Pulmonary artery endothelial cell (primary cell): Measurements from ENCODE around the gene LRRK1. TPM values are rescaled to one million over a fixed set of nuclear protein-coding genes. Genes with fewer than 3 reads are reported as not detected.
"Not testable (repeated sequence)": the region's sequence is repeated elsewhere in the genome, so short reads cannot be mapped to it uniquely, and the experiment has no call there.

ENCODE experiments used
- DNase-seq: peaks from one replicate; pipeline ENCODE4 v3.0.0-alpha.2; 2011; ENCODE audit warnings: low read depth, low spot score
- total RNA-seq: library from RNA; depleted of rRNA; stranded (reverse); fragments of >200 nt; gene quantifications from 2 replicates; pipeline ENCODE4 v1.2.3, GENCODE V29; 2014

LRRK1 gene
- total RNA-seq, 1 donor from 2014 or later: 6.3 TPM

DNA sequence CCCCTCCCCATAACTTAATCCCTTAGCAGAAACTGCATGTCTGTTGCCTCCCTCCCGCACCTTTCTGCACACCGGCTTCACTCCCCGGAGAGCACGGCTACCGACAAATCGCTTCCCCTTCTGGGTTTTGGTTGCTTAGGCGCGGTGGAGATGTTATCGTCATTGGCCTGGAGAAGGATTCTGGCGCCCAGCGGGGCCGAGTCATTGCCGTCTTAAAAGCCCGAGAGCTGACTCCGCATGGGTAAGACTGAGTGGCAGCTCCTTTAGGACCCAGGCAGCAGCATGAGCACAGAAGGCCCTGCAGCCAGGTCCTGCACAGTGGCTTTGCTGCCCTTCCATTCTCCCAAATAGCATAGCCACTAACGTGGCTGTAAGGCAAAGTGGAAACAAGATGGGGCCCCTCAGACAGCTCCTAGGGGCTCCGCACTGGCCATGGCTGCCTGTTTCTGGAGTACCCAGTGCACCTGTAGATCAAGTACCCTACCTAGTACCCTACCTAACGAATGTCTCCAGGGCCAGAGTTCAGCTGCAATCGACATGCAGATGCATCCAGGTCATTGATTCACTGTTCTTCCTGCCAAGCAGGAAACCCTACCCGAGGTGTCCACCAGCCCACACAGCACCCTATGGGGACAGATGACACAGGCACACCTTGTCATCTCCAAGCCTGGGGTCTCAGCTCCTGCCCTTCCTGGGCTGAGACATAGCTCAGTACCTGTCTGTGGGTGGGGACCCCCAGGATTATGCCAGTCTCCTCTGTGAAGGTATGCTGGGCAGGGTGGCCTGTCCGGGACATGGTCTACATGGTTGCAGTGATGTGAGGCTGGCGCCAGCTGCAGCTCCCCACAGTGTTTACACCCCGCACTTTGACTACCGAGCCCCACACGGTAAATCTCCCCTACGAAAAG lies 147.6 kb downstream of the LRRK1 start:
- no peak for DNase-seq

DNA sequence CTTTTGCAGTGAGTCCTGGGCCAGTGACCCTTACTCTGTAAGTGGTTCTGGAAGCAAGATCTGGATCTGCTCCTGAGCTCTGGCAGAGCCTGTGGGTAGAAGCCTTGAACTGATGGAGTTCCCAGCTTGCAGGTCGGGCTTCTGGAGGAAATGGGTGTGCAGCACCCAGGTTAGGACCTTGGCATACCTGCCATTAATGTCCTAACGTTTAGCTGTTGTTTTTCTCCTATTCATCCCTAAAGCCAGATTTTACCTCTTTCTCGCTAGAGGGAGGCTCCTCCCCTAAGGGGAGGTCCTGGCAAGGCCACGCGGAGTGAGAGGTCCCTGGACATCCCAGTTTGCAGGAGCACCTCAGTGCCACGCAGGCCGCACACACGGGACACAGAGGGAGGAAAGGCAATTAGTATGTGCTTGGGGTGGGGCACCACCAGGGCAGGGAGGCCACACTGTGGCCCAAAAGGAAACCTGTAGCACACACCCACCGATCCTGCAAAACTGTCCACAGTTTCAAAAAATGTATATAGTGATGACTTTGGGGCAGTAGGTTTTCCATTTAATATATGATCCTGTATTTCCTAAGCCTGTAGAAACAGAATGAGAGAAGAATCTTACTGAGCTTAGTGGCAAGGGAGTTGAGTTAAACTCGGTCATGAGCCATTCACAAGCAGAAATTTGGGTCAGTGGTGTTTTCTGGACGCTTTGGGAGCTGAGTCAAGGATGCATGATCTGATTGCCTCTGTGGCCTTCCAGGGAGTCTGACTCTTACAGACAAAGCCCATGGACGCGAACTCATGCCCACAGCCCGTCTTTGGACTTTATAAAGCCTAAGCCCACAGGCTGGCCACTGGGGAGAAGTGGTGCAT lies 148.7 kb downstream of the LRRK1 start:
- DNase-seq: no peak

DNA sequence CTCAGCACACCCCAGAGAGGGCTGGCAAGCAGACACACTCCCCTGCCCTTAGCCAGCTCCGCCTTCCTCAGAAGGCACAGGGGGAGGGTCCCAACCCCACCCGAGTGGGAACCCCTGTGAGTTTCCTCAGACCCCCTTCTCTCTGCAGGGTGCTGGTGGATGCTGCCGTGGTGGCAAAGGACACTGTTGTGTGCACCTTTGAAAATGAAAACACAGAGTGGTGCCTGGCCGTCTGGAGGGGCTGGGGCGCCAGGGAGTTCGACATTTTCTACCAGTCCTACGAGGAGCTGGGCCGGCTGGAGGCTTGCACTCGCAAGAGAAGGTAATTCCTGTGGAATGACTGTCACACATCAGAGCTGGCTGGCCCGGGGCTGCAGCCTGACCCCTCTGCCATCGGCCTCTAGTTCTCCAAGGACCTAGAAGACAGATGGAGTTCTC lies 149.4 kb downstream of the LRRK1 start:
- DNase-seq: no peak

DNA sequence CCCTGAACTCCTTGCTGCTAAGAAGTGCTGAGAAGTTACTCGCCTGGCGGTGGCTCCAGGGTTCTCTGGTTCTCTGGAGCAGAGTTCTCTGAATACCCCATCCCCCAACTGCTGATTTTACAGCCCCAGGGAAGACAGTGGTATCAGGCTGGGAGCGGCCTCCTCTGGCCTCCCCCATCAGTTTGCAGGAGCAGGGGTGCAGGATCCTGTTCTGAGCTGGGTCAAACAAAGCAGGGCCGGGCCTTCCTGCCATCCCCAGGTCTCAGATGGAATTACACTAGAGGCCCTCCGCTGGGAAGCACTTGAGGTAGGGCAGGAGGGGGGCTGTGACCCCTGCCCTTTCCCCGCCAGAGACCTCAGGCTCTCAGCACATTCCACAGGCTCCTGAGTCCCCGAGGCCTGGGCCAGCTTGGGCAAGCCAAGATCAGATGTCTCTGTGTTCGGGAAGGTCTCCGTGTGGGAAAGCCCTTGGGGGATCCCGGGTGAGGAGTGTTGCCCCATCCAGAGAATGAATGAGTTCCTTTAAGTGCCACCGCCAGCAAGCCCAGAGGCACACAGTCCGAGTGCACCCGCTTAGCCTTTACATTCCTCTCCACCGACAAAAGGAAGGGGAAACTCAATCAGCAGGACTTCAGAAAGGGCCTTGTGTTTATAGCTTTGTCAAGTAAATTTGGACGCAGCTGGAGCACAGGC lies 149.9 kb downstream of the LRRK1 start:
- no peak for DNase-seq

DNA sequence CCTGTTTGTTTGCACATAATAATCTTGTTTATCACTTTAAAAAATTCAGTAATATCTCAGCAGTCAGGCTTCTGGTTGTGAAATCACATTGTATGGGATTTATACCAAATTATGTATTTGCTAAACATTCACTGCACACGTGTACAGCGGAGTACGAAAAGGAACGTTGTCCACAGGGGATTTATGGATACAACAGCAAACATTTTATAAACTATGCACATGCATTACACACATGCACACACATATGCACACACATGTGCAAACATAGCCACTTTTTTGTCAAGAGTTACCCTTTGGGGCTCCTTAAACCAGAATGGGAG lies 150.5 kb downstream of the LRRK1 start:
- no peak for DNase-seq

DNA sequence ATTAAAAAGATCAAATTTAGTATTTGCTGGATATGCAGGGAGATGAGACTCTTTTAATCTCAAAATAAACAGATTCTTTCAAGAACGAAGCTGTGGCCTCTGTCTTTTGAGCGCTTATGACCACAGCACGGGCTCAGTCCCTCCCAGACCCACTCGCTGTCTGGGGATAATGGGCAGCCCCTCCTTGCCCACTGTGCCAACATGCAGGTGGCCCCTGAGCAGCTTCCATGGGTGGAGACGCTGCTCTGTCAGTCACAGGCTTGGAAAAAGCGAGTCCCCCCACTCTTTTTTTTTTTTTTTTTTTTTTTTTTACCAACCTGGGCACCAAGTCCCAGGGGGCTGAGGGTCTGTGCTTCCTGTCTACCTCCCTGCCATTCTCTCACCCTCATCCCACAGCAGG lies 150.9 kb downstream of the LRRK1 start:
- DNase-seq: no peak

DNA sequence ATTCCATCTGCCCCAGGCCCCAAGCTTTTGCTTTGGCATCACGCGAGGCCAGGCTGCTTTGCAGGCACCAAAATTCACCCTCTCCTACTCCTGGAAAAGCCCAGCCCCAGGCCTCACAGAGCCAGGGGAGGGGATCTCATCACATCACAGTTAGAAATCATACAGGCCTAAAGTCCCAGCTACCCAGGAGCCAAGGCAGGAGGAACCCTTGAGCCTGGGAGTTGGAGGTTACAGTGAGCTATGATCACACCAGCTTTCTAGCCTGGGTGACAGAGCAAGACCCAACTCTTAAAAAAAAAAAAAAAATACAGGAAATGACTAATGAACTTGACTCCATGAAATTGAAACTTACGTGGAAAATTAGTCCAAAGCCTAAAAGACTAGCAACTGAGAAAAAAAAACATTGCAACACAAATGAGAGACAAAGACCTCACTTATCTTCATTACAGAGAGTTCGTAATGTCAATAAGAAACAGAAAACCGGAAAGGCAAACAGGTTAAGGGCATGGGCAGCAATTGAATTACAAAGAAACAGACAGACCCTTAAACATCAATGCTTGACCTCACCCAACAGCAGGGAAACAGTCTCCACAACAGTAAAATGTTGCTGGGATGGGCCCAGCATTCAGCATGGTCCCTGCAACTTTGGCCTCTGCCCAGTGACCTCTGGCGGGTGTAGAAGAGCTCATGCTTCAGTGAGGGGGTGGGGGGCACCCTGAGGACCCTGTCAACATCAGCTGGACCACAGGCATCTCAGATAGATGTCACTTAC lies 151.5 kb downstream of the LRRK1 start:
- peak; percentile 56 for DNase-seq

DNA sequence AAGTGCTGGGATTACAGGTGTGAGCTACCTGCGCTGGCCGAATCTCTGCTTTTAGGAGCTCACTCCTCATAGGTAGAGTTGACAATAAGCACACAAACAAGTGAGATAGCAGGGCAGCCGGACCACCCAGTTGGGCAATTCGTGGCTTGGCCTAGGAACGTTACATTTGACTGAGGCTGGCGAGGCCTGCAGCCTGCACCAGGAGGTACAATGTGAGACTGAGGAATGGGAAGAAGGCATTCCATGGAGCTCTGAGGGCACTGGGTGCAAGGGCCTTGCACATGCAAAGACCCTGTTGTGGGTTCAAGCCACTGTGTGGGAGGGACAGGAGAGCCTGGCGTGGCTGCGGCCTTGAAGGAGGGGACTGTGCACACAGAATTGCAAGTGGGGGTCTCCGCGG lies 152.5 kb downstream of the LRRK1 start:
- DNase-seq: no peak

DNA sequence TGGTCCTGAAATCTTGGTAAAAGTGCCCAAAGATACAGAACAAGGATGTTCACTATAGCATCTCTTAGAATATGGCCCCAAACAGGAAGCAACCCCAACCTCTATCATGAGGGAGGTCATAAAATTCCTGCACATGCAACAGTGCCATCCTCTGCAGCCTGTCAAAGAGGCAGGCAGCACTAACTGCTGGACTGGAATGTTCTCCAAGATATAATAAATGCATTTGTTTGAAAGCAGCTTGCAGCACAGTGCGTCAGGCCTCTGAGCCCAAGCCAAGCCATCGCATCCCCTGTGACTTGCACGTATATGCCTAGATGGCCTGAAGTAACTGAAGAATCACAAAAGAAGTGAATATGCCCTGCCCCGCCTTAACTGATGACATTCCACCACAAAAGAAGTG lies 153.1 kb downstream of the LRRK1 start:
- DNase-seq: not testable (repeated sequence)

DNA sequence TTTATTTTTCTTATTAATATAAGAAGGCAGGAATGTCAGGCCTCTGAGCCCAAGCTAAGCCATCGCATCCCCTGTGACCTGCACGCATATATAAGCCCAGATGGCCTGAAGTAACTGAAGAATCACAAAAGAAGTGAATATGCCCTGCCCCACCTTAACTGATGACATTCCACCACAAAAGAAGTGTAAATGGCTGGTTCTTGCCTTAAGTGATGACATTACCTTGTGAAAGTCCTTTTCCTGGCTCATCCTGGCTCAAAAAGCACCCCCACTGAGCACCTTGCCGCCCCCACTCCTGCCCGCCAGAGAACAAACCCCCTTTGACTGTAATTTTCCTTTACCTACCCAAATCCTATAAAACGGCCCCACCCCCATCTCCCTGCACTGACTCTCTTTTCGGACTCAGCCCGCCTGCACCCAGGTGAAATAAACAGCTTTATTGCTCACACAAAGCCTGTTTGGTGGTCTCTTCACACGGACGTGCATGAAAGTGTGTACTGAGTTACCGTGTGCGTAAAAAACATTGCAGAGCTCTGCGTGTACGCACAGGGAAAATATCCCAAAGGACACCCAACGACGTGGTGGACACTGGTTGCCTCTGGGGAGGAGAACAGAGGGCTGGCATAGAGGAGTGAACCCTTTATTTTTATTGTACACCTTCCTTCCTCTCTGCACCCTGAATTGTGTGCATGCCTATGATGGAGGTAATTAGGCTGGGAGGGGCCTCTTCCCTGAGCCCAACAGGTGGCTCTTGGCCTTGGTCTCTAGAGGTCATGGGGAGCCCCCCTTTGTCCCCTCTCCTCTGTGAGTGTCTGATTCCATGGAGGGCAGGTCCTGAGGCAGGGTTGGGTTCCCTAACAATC lies 158.9 kb downstream of the LRRK1 start:
- DNase-seq: not testable (repeated sequence)

DNA sequence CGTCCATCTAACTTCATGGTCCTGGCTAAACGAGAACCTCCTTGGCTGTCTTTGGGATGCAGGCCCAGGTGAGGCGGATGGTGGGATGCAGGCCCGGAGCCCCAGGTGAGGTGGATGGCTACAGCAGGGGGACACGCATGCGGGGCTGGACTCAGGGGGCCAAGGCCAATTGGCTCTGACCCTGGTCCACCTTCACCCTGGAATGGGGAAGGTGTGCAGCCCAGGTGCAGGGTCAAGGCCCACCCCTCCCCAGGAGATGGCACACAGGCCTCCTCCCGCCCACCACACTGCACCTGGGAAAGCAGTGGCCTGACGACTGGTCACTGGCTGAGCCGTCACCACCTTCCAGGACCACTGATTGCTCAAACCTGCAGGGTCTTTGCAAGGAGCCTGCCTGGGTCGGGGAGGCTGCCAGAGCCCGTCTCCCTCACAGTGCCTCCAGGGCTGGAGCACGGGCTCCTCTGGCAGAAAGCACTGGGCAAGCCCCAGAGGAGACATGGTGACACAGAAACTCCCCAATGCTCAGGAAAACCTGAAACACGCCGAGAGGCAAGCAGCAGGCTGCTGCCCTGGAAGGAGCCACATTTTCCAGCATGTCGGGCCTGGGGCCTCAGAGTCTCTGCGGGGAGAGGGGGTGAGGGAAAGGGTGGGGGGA lies 159.6 kb downstream of the LRRK1 start:
- no peak for DNase-seq

DNA sequence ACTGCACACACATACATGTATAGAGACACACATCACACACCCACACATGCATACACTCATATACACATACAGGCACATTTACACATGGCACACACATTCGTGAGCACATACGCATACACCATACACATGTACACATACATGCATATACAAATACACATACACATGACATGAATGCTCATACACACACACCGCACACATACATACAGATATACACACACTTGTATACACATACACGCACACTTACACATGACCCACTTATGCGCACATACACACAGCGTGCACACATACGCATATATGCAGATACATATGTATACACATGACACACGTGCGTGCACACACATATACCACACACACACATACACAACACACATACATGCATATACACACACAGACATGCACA lies 162.7 kb downstream of the LRRK1 start:
- DNase-seq: no peak

DNA sequence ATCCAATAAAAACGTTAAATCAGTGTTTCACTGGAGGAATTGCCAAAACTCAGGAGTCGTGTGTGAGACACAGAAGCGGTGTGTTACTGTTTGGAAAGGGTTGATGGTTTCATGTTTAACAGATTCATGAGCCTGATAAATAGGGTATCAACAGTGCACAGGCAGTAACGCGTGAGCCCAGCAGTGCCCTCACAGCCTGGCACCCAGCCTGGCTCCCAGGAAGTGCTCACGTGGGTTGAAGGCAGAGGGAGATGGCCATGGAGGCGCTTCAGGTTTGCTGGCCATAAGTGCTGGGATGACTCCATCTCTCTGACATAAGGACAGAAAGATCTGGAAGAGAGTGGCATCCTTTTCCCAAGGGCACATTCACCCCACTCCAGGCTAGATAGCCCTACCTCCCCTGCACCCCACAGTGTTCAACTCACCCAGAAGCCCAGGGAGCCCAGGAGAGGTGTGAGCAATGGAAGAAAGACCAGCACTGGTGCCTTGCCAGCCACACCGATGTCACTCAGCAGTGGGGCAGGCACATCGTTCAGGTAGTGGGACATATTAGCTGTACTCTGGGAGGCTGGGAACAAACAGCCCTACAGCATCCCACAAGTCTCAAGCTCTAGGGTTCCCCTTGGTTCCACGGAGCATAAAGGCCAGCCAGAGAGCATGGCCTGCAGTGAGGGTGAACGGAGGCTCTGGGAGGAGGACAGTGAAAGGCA lies 164.3 kb downstream of the LRRK1 start:
- DNase-seq: no peak

DNA sequence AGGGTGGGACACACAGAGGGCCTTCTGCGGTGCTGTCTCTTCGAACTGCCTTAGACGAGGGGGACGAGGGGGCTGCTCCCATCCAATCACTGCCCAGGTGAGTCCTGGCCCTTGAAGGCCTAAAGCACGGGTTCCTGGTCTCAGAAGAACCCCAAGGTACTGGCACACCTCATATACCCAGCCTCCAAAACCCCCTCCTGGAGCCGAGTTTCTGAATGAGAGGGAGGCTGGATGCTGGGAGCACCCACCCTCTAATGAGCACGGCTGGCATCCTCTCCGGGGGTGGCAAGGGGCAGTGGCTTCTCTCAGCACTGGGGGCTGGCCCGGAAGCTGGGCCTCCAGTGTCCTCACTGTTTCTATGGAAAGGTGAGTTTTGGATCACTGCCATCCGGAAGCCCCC lies 165.6 kb downstream of the LRRK1 start:
- no peak for DNase-seq

DNA sequence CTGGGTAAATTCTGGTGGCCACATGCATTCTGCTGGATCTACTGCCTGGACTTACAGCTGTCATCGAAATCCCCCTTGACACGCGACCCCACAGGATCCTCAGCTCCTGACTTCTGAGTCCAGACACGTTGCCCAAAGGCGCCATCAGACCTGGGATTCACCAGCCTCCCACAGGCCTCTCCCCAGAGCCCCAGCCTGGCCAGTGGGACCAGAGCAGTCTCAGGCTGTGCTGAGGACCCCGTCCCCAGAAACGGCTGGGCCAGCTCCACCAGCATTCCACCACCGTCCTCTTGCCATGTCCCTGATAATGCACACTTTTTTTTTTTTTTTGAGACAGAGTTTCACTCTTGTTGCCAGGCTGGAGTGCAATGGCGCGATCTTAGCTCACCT lies 166.1 kb downstream of the LRRK1 start:
- DNase-seq: no peak

DNA sequence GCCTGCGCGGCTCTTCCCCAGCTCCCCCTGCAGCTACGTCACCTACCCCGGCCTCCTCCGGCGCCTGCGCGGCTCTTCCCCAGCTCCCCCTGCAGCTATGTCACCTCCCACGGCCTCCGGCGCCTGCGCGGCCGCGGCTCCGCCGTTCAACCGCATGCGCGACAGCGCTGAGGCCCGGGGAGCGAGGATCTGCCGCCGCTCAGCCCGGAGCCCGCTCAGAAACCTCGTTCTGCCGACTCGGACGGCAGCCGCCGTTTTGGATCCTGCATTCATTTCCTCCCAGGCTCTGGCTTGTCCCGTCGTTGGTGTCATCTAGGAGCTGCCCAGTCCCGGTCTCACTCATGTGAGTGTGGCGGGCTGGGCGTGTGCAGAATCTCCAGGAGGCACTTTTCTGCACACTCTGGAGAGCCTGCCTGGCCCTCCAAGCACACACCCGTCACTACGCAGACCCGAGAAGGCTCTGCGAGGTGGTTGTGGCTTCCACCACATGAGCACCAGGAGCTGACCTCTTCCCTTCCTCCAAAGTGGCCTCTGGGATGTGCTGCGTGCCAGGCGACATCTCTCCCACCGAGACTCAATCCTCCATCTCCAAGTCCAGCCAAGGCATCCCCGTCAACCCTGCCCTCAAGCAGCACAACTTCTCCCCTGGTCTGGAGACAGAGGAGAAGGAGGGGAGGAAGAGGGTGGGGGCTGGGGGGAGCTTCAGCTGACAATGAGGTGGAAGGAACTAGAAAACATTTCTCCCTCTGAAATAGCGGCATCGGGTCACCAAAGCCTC lies 167.4 kb downstream of the LRRK1 start:
- no peak for DNase-seq

DNA sequence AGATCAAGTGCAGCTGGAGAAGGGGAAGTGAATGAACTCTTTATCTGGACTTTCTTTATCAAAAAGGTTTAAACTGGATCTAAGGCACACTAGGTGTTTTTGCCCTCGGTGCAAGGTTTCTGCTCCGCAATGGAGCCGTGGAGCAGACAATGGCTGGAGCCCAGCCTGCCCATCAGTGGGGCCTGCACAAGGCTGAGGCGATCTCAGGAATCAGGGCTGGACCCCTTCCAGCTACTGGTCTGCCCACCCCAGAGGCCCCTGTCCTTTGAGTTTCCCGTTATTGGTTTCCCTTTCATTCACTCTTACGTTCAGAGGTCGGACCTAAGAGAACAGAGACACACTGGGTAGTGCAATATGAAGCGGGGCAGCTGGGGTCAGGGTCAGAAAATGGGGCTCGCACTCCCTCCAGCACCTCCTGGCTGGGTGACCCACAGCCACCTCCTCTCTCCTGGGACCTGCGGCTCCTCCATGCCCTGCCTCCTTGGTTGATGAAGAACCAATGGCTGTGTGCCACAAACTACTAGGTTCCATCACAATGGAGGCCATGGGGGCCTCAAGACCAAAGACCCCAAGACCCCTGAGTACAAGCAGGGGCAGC lies 168.1 kb downstream of the LRRK1 start:
- DNase-seq: no peak

DNA sequence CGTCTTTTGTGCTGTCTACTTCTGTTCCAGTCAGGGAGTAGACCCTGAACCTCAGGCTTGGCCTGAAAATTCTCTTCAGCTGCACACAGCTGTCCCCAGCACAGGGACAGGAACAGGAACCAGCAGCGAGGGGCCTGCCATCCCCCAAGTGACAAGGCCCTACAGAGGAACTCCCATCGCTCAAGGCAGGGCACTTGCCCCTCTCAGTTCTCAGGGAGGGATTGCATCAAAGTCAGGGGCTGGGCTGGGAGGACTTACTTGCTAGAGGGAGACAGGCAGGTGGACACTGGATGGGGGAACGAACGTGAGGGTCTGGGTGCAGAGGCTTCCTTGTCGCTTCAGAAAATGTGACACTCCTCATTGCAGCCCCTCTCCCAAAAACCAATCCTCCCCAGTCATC lies 169.1 kb downstream of the LRRK1 start:
- DNase-seq: no peak
